Measurements from ENCODE around the gene MAGEA6.

MAGEA6 gene

GRCh38 chrX:152733261-152733975 lies 36.1 kb downstream of the MAGEA6 start, which contains the start of the genes CSAG1 and MAGEA12:
Gene CSAG1, minus strand, starts transcription at chrX:152733721. Its CDS starts 1,261 bp downstream, at chrX:152732460.
Gene MAGEA12, plus strand, starts transcription at chrX:152733757. Its CDS starts 2,405 bp downstream, at chrX:152736162.
- no peak for DNase-seq (ENCODE audit: low spot score)

- DNase-seq (ENCODE audit: low spot score), result no peak
Observed at GRCh38 chrX:152725409-152725808, 44.1 kb downstream of the MAGEA6 start.
